WTC11 (cell line): ENCODE data around the gene SRRM3.

Experiments
- ETV6 ChIP-seq: sonication (generic); formaldehyde crosslinking; IDR thresholded peaks from 2 replicates; pipeline ENCODE4 v1.8.1; 2022; ENCODE audit warnings: mild to moderate bottlenecking, missing genetic modification reagents
- MYBL2 ChIP-seq: sonication (generic); formaldehyde crosslinking; IDR thresholded peaks from 2 replicates; pipeline ENCODE4 v1.8.1; 2023; ENCODE audit warnings: mild to moderate bottlenecking, moderate library complexity, missing genetic modification reagents
- NFYB ChIP-seq: sonication (generic); formaldehyde crosslinking; conservative IDR thresholded peaks from 2 replicates; pipeline ENCODE4 v1.8.0; 2022; ENCODE audit warnings: low read depth, missing genetic modification reagents
- TEAD4 ChIP-seq: sonication (generic); formaldehyde crosslinking; IDR thresholded peaks from 2 replicates; pipeline ENCODE4 v1.8.0; 2022; ENCODE audit warnings: mild to moderate bottlenecking, missing genetic modification reagents
- ZNF138 ChIP-seq: sonication (generic); formaldehyde crosslinking; conservative IDR thresholded peaks from 2 replicates; pipeline ENCODE4 v1.8.1; 2022; ENCODE audit warnings: mild to moderate bottlenecking, moderate library complexity, missing genetic modification reagents
- ZNF232 ChIP-seq: sonication (generic); formaldehyde crosslinking; IDR thresholded peaks from 2 replicates; pipeline ENCODE4 v1.8.0; 2022; ENCODE audit warnings: mild to moderate bottlenecking, missing genetic modification reagents
- ZNF423 ChIP-seq: fragments of 250-450 bp; sonication (Bioruptor Pico); IDR thresholded peaks from 2 replicates; pipeline ENCODE4 v2.1.2; 2022; ENCODE audit warnings: mild to moderate bottlenecking, moderate library complexity
- TF ChIP-seq, protein P1 (sequence below): fragments of 200-600 bp; IDR thresholded peaks from 2 replicates; pipeline ENCODE4 v1.8.0; 2022; ENCODE audit warnings: antibody characterized with exemption
- TF ChIP-seq, protein P2 (sequence below): sonication (generic); formaldehyde crosslinking; IDR thresholded peaks from 2 replicates; pipeline ENCODE4 v1.8.1; 2023; ENCODE audit warnings: mild to moderate bottlenecking, moderate library complexity, missing genetic modification reagents
- TF ChIP-seq, protein P3 (sequence below): sonication (generic); formaldehyde crosslinking; IDR thresholded peaks from 2 replicates; pipeline ENCODE4 v1.8.0; 2022; ENCODE audit warnings: mild to moderate bottlenecking, missing genetic modification reagents
- TF ChIP-seq, protein P4 (sequence below): sonication (generic); formaldehyde crosslinking; IDR thresholded peaks from 2 replicates; pipeline ENCODE4 v1.8.1; 2022; ENCODE audit warnings: missing genetic modification reagents, borderline replicate concordance
- TF ChIP-seq, protein P5 (sequence below): sonication (generic); formaldehyde crosslinking; IDR thresholded peaks from 2 replicates; pipeline ENCODE4 v1.8.1; 2022; ENCODE audit warnings: low read depth, mild to moderate bottlenecking, moderate library complexity, missing genetic modification reagents, borderline replicate concordance
- TF ChIP-seq, protein P6 (sequence below): fragments of 250-450 bp; sonication (Bioruptor Pico); conservative IDR thresholded peaks from 2 replicates; pipeline ENCODE4 v1.9.0; 2021; ENCODE audit warnings: mild to moderate bottlenecking

DNA sequence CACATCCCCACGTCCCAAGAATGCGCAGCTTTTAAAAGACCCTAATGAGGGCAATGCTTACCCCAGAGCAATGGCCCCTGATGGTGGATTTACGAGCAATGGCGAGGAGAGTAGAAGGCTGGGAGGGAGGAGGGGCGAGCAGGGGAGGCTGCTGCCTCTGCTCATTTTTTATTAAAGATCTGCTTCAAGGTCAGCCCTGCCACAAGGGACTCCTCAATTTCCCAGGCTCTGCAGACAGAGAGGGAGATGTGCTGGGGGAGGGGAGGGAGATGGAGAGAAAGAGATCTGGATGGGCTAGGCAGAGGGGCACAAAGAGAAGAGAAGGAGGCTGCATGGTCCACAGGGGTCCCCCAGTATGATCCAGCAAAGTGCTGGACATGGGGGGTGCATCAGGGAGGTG is 7.8 kb upstream of the SRRM3 start:
- TF ChIP-seq, protein P1, sequence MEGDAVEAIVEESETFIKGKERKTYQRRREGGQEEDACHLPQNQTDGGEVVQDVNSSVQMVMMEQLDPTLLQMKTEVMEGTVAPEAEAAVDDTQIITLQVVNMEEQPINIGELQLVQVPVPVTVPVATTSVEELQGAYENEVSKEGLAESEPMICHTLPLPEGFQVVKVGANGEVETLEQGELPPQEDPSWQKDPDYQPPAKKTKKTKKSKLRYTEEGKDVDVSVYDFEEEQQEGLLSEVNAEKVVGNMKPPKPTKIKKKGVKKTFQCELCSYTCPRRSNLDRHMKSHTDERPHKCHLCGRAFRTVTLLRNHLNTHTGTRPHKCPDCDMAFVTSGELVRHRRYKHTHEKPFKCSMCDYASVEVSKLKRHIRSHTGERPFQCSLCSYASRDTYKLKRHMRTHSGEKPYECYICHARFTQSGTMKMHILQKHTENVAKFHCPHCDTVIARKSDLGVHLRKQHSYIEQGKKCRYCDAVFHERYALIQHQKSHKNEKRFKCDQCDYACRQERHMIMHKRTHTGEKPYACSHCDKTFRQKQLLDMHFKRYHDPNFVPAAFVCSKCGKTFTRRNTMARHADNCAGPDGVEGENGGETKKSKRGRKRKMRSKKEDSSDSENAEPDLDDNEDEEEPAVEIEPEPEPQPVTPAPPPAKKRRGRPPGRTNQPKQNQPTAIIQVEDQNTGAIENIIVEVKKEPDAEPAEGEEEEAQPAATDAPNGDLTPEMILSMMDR = no peak
- TF ChIP-seq, protein P2, sequence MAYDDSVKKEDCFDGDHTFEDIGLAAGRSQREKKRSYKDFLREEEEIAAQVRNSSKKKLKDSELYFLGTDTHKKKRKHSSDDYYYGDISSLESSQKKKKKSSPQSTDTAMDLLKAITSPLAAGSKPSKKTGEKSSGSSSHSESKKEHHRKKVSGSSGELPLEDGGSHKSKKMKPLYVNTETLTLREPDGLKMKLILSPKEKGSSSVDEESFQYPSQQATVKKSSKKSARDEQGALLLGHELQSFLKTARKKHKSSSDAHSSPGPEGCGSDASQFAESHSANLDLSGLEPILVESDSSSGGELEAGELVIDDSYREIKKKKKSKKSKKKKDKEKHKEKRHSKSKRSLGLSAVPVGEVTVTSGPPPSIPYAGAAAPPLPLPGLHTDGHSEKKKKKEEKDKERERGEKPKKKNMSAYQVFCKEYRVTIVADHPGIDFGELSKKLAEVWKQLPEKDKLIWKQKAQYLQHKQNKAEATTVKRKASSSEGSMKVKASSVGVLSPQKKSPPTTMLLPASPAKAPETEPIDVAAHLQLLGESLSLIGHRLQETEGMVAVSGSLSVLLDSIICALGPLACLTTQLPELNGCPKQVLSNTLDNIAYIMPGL = no peak
- TF ChIP-seq, protein P3, sequence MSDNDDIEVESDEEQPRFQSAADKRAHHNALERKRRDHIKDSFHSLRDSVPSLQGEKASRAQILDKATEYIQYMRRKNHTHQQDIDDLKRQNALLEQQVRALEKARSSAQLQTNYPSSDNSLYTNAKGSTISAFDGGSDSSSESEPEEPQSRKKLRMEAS (CRISPR knock-in tag) = no peak
- no peak for TF ChIP-seq MYBL2 (CRISPR knock-in tag)
- TF ChIP-seq, protein P4, sequence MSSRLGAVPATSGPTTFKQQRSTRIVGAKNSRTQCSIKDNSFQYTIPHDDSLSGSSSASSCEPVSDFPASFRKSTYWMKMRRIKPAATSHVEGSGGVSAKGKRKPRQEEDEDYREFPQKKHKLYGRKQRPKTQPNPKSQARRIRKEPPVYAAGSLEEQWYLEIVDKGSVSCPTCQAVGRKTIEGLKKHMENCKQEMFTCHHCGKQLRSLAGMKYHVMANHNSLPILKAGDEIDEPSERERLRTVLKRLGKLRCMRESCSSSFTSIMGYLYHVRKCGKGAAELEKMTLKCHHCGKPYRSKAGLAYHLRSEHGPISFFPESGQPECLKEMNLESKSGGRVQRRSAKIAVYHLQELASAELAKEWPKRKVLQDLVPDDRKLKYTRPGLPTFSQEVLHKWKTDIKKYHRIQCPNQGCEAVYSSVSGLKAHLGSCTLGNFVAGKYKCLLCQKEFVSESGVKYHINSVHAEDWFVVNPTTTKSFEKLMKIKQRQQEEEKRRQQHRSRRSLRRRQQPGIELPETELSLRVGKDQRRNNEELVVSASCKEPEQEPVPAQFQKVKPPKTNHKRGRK (CRISPR knock-in tag) = no peak
- TF ChIP-seq ZNF138 (CRISPR knock-in tag) = no peak
- no peak for TF ChIP-seq ETV6 (CRISPR knock-in tag)
- TF ChIP-seq, protein P5, sequence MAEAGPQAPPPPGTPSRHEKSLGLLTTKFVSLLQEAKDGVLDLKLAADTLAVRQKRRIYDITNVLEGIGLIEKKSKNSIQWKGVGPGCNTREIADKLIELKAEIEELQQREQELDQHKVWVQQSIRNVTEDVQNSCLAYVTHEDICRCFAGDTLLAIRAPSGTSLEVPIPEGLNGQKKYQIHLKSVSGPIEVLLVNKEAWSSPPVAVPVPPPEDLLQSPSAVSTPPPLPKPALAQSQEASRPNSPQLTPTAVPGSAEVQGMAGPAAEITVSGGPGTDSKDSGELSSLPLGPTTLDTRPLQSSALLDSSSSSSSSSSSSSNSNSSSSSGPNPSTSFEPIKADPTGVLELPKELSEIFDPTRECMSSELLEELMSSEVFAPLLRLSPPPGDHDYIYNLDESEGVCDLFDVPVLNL (CRISPR knock-in tag) = no peak
- TF ChIP-seq NFYB (CRISPR knock-in tag) = no peak
- TF ChIP-seq, protein P6, sequence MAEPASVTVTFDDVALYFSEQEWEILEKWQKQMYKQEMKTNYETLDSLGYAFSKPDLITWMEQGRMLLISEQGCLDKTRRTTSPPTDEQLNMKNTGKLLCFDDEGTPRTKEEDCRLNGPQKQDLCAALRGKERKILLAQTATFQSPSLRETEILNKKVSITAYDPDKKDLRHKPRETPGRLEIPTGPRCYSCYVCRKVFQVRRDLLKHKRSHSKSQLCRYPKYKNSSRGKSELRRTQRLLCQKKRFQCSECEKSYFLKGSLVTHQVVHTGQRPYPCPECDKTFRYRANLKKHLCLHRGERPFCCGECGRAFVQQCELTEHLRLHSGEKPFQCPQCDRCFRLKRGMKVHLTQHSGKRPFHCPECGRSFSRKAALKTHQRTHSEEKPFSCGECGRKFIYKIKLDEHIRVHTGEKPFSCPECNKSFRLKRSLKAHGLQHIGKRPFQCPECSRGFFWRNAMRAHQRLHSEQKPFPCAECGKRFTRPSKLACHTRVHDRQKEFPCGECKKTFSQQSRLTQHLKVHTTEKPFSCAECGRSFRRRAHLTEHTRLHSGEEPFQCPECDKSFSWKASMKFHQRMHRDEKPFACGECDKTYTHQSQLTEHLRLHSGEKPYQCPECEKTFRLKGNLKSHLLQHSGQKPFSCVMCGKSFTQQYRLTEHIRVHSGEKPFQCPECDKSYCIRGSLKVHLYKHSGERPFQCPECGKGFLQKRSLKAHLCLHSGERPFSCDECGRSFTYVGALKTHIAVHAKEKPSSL (CRISPR knock-in tag) = no peak
- TF ChIP-seq ZNF423 (CRISPR knock-in tag) = no peak
- TF ChIP-seq TEAD4 (CRISPR knock-in tag) = no peak
- no peak for TF ChIP-seq ZNF232 (CRISPR knock-in tag)
